GM21619 (cell line): Measurements from ENCODE around the gene PDIK1L.

Experiments
- ATAC-seq: cut with Tn5 transposase; IDR thresholded peaks from one replicate; pipeline ENCODE4 v1.9.1; 2021; ENCODE audit not compliant: unreplicated experiment

PDIK1L gene

GRCh38 chr1:26153966-26154532 lies 42.4 kb downstream of the PDIK1L start:
- no peak for ATAC-seq

DNA sequence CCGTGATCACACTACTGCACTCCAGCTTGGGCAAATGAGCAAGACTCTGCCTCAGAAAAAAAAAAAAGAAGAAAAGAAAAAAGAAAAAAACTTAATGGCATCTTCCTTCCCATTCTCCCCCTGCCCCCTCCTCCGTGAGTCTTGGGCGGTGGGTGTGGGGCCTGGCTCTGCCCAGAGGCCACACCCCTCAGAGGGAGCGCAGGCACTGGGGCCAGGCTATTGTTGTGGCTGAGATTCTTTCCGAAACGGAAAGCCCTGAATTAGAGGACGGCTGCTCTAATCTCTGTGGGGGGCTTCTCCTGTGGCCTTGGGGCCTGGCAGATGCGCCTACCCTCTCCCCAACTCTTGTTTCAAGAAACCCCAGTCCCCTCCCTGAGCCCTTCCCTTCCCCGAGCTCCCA lies 43.1 kb downstream of the PDIK1L start:
- ATAC-seq, result no peak

GRCh38 chr1:26155370-26156284 lies 44.0 kb downstream of the PDIK1L start:
- no peak for ATAC-seq

DNA sequence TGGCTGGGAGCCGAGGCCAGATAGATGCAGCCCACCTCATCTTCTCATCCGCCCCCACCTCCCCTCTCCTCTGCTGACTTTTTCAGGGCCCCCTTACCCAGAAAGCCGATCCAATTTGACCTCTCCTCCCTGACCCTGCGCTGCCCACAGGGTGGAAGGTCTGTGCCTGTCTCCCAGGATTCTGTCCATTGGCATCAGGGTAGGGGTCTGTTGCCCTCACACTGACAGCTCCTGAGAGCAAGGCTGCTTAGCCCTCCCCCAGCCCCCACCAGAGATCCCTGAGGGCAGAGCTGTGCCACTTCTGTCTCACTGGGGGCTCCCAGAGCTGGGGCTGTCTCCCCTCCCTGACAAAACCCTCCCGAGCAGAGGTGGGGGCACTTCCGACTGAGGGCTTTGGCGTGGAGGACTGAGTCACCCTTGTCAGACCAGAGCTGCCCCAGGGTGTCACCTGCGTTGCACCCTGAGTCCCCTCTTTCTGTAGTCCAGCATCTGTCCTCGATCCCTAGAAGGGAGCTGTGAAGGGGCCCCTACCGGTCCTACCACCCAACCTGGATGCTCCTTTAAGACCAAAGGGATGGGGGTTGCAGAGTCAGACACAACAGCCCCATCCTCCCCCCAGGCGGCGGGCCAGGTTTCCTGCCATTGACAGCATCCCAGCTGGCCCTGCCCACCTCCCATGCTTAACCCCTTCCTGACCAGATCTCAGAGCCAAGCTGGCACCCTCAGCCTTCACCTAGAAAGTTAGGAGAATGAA lies 44.8 kb downstream of the PDIK1L start:
- no peak for ATAC-seq

- no peak for ATAC-seq
Measured at GRCh38 chr1:26158271-26158907, 46.8 kb downstream of the PDIK1L start.

DNA sequence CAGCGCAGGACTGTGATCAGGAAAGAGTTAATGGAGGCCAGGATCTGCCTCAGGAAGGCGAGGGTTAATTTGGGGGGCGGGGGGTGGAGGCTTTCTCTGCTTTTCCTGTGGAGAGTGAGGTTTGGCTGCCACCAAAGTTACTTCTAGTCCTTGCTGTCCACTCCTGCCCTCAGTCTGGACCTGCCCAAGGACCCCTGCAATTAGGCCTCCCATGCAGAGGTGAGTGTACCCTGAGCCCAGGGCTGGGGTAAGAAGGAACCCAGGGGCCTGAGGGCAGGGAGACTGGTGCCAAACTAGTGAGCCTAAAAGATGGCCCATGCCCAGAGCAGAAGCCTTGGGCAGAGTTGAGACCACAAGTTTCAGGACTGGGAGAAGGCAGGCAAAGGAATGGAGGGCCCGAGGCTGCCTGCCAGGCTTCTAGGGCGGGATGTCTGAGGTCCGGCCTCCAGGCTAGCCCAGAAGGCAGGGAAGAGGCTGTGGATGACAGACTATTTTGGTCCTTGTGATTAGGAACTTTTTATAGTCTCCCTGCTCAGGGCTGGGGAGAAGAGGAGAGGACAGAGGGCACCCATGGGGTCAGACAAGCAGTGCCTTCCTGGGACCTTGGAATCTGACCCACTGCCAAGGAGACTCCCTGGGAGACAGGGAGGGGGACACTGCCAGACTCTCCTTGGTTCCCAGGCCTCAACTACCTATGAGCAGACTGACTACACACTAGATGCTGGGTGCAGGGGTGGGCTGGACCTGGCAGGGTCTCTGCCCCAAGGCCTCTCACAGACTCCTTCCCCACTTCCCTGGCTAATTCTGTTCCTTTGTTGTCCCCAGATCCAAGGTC lies 47.5 kb downstream of the PDIK1L start, which contains the start of gene FAM110D:
TSS of gene FAM110D (plus strand) at position 172 of the 835 bp plus-strand sequence. CDS start 2,213 bp downstream, outside the sequence.
- no peak for ATAC-seq

GRCh38 chr1:26159743-26160039 lies 48.1 kb downstream of the PDIK1L start:
- ATAC-seq, result no peak

- ATAC-seq, result no peak
Measured at GRCh38 chr1:26160527-26161414, 49.1 kb downstream of the PDIK1L start.

GRCh38 chr1:26161415-26162219 lies 50.0 kb downstream of the PDIK1L start:
- ATAC-seq, result no peak

- ATAC-seq, result no peak
Measured at GRCh38 chr1:26162220-26162709, 50.6 kb downstream of the PDIK1L start.

- no peak for ATAC-seq
Measured at GRCh38 chr1:26163684-26164035, 52.0 kb downstream of the PDIK1L start.

GRCh38 chr1:26164036-26164860 lies 52.6 kb downstream of the PDIK1L start:
- ATAC-seq, result no peak

DNA sequence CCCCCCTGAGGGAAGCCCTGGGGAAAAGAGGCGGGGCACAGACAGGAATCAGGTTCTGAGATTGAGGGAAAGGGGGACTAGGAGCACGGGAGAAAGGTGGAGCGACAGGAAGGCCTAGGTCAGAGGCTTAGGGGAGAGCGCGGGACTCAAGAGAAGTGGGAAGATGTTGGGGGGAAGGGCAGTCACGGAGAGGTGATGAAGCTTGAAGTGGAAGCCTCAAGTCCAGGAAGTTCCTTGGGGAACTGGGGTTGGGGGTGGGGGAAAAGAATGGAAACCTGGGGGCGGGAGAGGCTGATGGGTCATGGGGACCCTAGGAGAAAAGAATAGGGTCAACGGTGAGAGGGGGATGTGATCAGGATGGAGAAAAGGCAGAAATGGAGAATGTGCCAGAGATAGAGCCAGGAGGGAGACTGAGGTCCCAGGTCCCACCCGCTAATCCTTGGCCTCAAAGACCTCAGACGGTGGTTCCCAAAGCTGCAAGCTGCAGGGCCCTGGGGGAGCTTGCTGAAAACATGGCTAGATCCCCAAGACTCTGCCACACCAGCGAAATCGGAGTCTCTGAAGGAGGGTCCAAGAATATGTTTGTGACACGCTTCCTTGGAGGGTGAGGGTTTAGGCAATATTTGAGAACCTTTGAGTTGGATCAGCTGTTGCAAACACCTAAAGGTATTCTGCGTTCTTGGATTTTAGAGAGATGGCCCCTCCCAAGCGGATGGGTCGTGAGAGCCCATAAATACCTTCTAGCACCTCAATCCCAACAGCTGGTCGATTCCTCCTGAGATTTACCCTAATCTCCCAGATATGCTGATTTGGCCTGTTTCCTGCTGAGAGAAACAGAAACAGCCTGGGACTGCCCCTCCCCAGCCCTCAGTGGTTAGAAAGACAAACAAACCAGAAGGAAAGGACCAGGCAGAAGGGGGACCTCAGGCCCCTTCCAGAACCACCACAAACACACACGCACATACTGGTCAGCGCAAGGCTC lies 53.5 kb downstream of the PDIK1L start:
- ATAC-seq, result no peak

DNA sequence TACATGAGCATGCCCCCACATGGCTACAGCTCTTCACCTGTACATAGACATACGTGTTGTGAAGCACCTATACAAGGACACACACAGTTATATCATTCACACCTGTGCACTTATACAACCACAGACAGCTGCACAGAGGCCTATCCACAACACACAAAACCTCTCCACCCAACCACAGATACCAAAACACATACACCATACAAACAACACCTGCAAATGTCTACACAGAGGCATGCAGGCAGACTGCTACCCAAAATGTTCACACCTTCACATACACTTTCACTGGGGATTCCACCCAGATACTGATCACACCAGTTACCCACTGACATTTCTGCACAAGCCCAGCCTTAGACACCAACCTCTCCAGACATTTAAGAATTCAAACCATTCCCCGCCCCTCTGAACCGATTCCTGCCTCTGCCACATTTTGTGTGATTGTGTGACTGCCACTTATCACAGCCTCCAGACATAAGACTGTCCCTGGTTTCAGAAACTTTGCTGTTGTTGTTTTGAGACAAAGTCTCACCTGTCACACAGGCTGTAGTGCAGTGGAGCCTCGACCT lies 55.2 kb downstream of the PDIK1L start:
- no peak for ATAC-seq

- ATAC-seq, result no peak
Measured at GRCh38 chr1:26168410-26169197, 57.0 kb downstream of the PDIK1L start, which contains the start of gene C1orf232. Gene C1orf232 (minus strand): TSS chr1:26168963. CDS start chr1:26168499, 464 bp downstream.
